Psoas muscle (tissue), 8 donors: ENCODE measurements around the gene GPR78. TPM values are rescaled to one million over a fixed set of nuclear protein-coding genes. Genes with fewer than 3 reads are reported as not detected.
A peak's percentile ranks its signal among the peaks of the same experiment; 100 is the strongest.

ENCODE experiments used
- ATAC-seq, 4 donors: fragments of 200-7000 bp; cut with Tn5 transposase; one replicate each; pipeline ENCODE4 v1.9.1; 2020; ENCODE audit warnings: moderate library complexity in 3 of 4, mild to moderate bottlenecking in 2 of 4
- DNase-seq, 2 donors: peaks; one replicate each; pipeline ENCODE4 v3.0.0-alpha.2; 2020
- H3K27ac ChIP-seq: fragments of 200-600 bp; one replicate; pipeline ENCODE4 v1.8.0; 2022
- H3K27me3 ChIP-seq, 3 donors: fragments of 200-600 bp in 1 of 3; one replicate each; pipeline versions ENCODE4 v1.6.1 to v1.8.0; 2013 to 2022; ENCODE audit warnings: low read length in 2 of 3, mild to moderate bottlenecking in 2 of 3, moderate library complexity in 1 of 3; ENCODE audit not compliant: insufficient read depth in 3 of 3
- H3K36me3 ChIP-seq, 2 donors: fragments of 200-600 bp in 1 of 2; one replicate each; pipeline versions ENCODE4 v1.6.1 to v1.8.0; 2013 to 2022; ENCODE audit warnings: low read depth in 1 of 2, mild to moderate bottlenecking in 1 of 2, moderate library complexity in 1 of 2; ENCODE audit not compliant: insufficient read depth in 1 of 2
- H3K4me1 ChIP-seq: fragments of 200-600 bp; one replicate; pipeline ENCODE4 v1.8.0; 2022
- H3K4me3 ChIP-seq: fragments of 200-600 bp; one replicate; pipeline ENCODE4 v1.8.0; 2022; ENCODE audit warnings: mild to moderate bottlenecking
- H3K9me3 ChIP-seq: fragments of 200-600 bp; one replicate; pipeline ENCODE4 v1.8.0; 2022
- CTCF ChIP-seq: fragments of 200-600 bp; IDR thresholded peaks from one replicate; pipeline ENCODE4 v1.8.0; 2022; ENCODE audit warnings: antibody characterized with exemption
- WGBS, 3 donors: extraction: QIAGEN DNeasy Blood & Tissue Kit; methylation state at CpG; one replicate each; pipeline versions ENCODE4 v1.1.6 to v1.1.7; 2013; 5-methylcytosine and 5-hydroxymethylcytosine counted together
- intact Hi-C, 2 donors: fragments of 100-400 bp; cut with DNase I; formaldehyde crosslinking; loops; one replicate each; pipeline versions ENCODE4 v1.11.0 to v1.14.2; 2022
- long read RNA-seq, 2 donors: library from polyadenylated mRNA; unstranded; transcript quantifications; one replicate each; pipeline ENCODE4 v2.0.0, GENCODE V29; 2021
- polyA plus RNA-seq, 3 donors: library from polyadenylated mRNA; stranded (reverse); fragments of 200-250 nt; gene quantifications; one replicate each; pipeline ENCODE4 v1.2.3, GENCODE V29; 2013
- total RNA-seq, 4 donors: library from RNA; stranded (reverse); fragmentation: NEBNext Ultra II Directional in 2 of 4; extraction: Animal tissue kit (Norgen Biotek cat#: 25700) in 2 of 4; gene quantifications; one replicate each; pipeline versions ENCODE4 v1.2.1 to v1.2.4, GENCODE V29; 2021 to 2023
- donor health status: healthy with polysubstance abuse.
- donor health status: DM: no; HTN: no; CAD: no; lungs with moderate emphysema.
- donor health status: Bipolar disorder and iron deficiency.
- donor health status: healthy.
- donor health status: DM: yes; HTN: yes; CAD: no.
- donor health status: DM: no; HTN: no; CAD: no.
- donor health status: DM: no; HTN: no; CAD: no.
- donor health status: DM: yes; HTN: yes; CAD: no.

The GPR78 gene, protein sequence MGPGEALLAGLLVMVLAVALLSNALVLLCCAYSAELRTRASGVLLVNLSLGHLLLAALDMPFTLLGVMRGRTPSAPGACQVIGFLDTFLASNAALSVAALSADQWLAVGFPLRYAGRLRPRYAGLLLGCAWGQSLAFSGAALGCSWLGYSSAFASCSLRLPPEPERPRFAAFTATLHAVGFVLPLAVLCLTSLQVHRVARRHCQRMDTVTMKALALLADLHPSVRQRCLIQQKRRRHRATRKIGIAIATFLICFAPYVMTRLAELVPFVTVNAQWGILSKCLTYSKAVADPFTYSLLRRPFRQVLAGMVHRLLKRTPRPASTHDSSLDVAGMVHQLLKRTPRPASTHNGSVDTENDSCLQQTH
- not detected for total RNA-seq
- not detected for polyA plus RNA-seq
- long read RNA-seq, donor 1 = 0 reads
- long read RNA-seq, donor 2 = 0 reads

DNA sequence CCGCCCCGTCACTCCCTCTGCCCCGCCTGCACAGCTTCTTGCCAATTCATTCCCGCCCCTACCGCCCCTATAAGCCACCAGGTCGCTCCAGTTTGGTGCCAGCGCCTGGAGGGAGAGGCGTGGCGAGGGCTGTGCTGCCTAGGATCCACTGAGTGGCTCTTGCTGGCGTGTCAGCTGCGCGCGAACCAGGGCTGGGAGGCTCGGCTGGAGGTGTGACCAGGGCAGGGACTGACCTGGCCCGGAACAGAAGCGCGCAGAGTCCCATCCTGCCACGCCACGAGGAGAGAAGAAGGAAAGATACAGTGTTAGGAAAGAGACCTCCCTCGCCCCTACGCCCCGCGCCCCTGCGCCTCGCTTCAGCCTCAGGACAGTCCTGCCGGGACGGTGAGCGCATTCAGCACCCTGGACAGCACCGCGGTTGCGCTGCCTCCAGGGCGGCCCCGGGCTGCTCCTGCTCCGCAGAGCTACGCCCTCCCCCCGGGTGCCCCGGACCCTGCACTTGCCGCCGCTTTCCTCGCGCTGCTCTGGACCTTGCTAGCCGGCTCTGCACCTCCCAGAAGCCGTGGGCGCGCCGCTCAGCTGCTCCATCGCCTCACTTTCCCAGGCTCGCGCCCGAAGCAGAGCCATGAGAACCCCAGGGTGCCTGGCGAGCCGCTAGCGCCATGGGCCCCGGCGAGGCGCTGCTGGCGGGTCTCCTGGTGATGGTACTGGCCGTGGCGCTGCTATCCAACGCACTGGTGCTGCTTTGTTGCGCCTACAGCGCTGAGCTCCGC, at the start of gene GPR78:
Gene GPR78, plus strand, starts transcription at position 72 of the 773 bp plus-strand sequence. Its CDS starts 591 bp downstream, at position 663.
- DNase-seq (peak; percentile 60 to 70), ATAC-seq (peak; percentile 56 to 87 (median 64))
- Histone ChIP-seq H3K9me3 (no peaks in the 10 kb centered on the region), H3K36me3 (no peaks in the 10 kb centered on the region), H3K4me3 (no peak within 1 kb of the TSS), H3K27me3 (peaks cover 0 to 71% (median 10%) of the 10 kb centered on the region in 3 donors), H3K27ac (no peak within 1 kb of the TSS), H3K4me1 (no peaks in the 10 kb centered on the region)
- TF ChIP-seq CTCF = no peak
- 2 to 4% (median 2%) methylated on average over 57 to 63 of the region's 63 CpGs for WGBS, 3 donors
- intact Hi-C loops = no loop called here

DNA sequence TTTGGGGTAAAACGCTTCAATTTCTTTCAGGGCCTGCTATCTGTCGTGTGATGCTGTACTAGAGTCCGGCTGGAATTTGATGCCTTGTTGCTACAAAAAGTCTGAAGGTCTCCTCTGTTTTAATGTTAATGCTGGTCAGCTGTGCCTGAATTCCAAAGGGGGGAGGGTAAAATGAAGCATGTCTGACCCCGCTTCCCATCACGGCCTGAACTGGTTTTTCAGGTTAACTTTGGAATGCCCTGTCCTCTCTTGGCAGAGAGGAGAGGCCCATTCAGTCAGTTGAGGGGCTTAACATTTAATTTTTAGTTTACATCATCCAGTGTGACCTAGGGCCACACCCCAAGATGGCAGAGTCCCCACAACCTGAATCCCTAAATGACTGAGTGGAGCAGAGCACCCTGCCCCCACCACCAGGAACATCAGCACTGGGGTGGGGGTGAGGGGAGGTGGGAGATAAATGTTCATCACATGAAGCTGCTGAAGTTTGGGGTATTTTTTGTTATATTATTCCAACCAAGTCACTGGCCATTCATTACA, 47.9 kb upstream of the GPR78 start:
- Histone ChIP-seq H3K36me3 (no peaks in the 10 kb centered on the region), H3K27ac (no peak overlapping the region), H3K4me3 (no peak overlapping the region), H3K27me3 (peaks cover 0 to 6% (median 0%) of the 10 kb centered on the region in 3 donors), H3K9me3 (no peaks in the 10 kb centered on the region), H3K4me1 (no peaks in the 10 kb centered on the region)
- ATAC-seq (no peak), DNase-seq (peak in 1 of 2 donors; percentile 14)
- 49 to 59% (median 53%) methylated on average over 5 of the region's 5 CpGs for WGBS, 3 donors
- TF ChIP-seq CTCF = no peak
- intact Hi-C loops = no loop called here

- Histone ChIP-seq H3K36me3 (no peaks in the 10 kb centered on the region), H3K4me3 (no peak overlapping the region), H3K27ac (no peak overlapping the region), H3K27me3 (peaks cover 0 to 6% (median 0%) of the 10 kb centered on the region in 3 donors), H3K4me1 (no peaks in the 10 kb centered on the region), H3K9me3 (no peaks in the 10 kb centered on the region)
- no peak for ATAC-seq
- intact Hi-C loops = no loop called here
- TF ChIP-seq CTCF = no peak
- WGBS, 3 donors = 94 to 98% (median 98%) methylated on average over 2 of the region's 2 CpGs
- no peak for DNase-seq
These were observed 46.8 kb upstream of the GPR78 start for GRCh38 chr4:8533274-8533865.

GRCh38 chr4:8534129-8534528, 46.1 kb upstream of the GPR78 start:
- intact Hi-C loops = no loop called here
- ATAC-seq (no peak), DNase-seq (no peak)
- H3K4me3 ChIP-seq = no peak overlapping the region
- no peaks in the 10 kb centered on the region for H3K9me3 ChIP-seq
- no peak for TF ChIP-seq CTCF
- H3K27ac ChIP-seq = no peak overlapping the region
- H3K27me3 ChIP-seq = peaks cover 0 to 8% (median 0%) of the 10 kb centered on the region in 3 donors
- WGBS, 3 donors = 33 to 51% (median 35%) methylated on average over 4 of the region's 4 CpGs
- H3K4me1 ChIP-seq = no peaks in the 10 kb centered on the region
- no peaks in the 10 kb centered on the region for H3K36me3 ChIP-seq
